Stomach (tissue), 4 donors: ENCODE results near the gene ZNF598.

ENCODE experiments used
- EP300 ChIP-seq: sonication (generic); formaldehyde crosslinking; IDR thresholded peaks from one replicate; pipeline ENCODE4 v1.6.1; 2017; ENCODE audit warnings: antibody characterized with exemption
- POLR2AphosphoS5 ChIP-seq, 3 donors: sonication (generic); formaldehyde crosslinking; IDR thresholded peaks; one replicate each; pipeline ENCODE4 v1.6.1; 2016; ENCODE audit warnings: antibody characterized with exemption in 3 of 3
- TF ChIP-seq, protein P1 (sequence below), 7 experiments: fragments of 450-650 bp in 4 of 7; fragments of 200-600 bp in 3 of 7; sonication (generic) in 3 of 7; IDR thresholded peaks; one replicate each; pipeline ENCODE4 v1.5.1; 2016 to 2019; ENCODE audit warnings: antibody characterized with exemption in 7 of 7, control low read depth in 2 of 7, mild to moderate bottlenecking in 1 of 7

DNA sequence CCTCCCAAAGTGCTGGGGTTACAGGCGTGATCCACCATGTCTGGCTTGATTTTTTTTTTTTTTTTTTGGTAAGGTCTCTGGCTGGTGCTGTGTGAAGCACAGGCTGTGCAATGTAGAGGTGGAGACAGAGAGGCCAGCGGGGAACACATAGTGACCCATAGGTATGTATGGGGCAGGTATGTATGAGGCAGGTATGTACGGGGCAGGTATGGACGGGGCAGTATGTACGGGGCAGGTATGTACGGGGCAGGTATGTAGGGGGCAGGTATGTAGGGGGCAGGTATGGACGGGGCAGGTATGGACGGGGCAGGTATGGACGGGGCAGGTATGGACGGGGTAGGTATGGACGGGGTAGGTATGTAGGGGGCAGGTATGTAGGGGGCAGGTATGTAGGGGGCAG, 60.1 kb downstream of the ZNF598 start:
- TF ChIP-seq EP300: no peak
- TF ChIP-seq POLR2AphosphoS5 (IDR thresholded peaks at IDR 0.05): no peak
- TF ChIP-seq, protein P1, sequence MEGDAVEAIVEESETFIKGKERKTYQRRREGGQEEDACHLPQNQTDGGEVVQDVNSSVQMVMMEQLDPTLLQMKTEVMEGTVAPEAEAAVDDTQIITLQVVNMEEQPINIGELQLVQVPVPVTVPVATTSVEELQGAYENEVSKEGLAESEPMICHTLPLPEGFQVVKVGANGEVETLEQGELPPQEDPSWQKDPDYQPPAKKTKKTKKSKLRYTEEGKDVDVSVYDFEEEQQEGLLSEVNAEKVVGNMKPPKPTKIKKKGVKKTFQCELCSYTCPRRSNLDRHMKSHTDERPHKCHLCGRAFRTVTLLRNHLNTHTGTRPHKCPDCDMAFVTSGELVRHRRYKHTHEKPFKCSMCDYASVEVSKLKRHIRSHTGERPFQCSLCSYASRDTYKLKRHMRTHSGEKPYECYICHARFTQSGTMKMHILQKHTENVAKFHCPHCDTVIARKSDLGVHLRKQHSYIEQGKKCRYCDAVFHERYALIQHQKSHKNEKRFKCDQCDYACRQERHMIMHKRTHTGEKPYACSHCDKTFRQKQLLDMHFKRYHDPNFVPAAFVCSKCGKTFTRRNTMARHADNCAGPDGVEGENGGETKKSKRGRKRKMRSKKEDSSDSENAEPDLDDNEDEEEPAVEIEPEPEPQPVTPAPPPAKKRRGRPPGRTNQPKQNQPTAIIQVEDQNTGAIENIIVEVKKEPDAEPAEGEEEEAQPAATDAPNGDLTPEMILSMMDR (IDR thresholded peaks at IDR 0.05): no peak
